Right lobe of liver (tissue), 6 donors: ENCODE measurements around the gene KLF4. TPM values are rescaled to one million over a fixed set of nuclear protein-coding genes. Genes with fewer than 3 reads are reported as not detected.

Experiments used
- ATAC-seq, 4 donors: fragments of 200-7000 bp; cut with Tn5 transposase; one replicate each; pipeline ENCODE4 v1.9.1; 2020; ENCODE audit warnings: mild to moderate bottlenecking in 4 of 4, moderate library complexity in 4 of 4
- DNase-seq, 3 donors: peaks; one replicate each; pipeline ENCODE4 v3.0.0-alpha.2; 2020
- H3K27ac ChIP-seq, 3 donors: fragments of 200-600 bp; one replicate each; pipeline ENCODE4 v1.8.0; 2022
- H3K27me3 ChIP-seq, 2 donors: fragments of 200-600 bp; one replicate each; pipeline ENCODE4 v1.8.0; 2022
- H3K36me3 ChIP-seq, 4 donors: fragments of 200-600 bp; sonication (generic) in 1 of 4; one replicate each; pipeline versions ENCODE4 v1.5.1 to v1.8.0; 2017 to 2022; ENCODE audit warnings: control low read depth in 1 of 4
- H3K4me1 ChIP-seq, 4 donors: fragments of 200-600 bp; sonication (generic) in 1 of 4; one replicate each; pipeline versions ENCODE4 v1.5.1 to v1.8.0; 2017 to 2022; ENCODE audit warnings: control low read depth in 1 of 4
- H3K4me3 ChIP-seq, 3 donors: fragments of 200-600 bp; one replicate each; pipeline ENCODE4 v1.8.0; 2022
- H3K9me3 ChIP-seq, 4 donors: fragments of 200-600 bp; sonication (generic) in 1 of 4; one replicate each; pipeline versions ENCODE4 v1.5.1 to v1.8.0; 2017 to 2022; ENCODE audit warnings: control low read depth in 1 of 4
- CTCF ChIP-seq, 4 donors: fragments of 200-600 bp in 3 of 4; fragments of 450-650 bp in 1 of 4; IDR thresholded peaks; one replicate each; pipeline versions ENCODE4 v1.5.1 to v1.8.0; 2016 to 2022; ENCODE audit warnings: antibody characterized with exemption in 4 of 4, mild to moderate bottlenecking in 2 of 4
- POLR2A ChIP-seq: fragments of 450-650 bp; IDR thresholded peaks from one replicate; pipeline ENCODE4 v1.6.1; 2017; ENCODE audit warnings: antibody characterized with exemption, mild to moderate bottlenecking
- WGBS: methylation state at CpG from one replicate; pipeline ENCODE4 v1.1.6; 2018; ENCODE audit warnings: low coverage, low lambda C conversion rate; ENCODE audit not compliant: insufficient coverage; ENCODE audit errors: missing lambda C conversion rate; 5-methylcytosine and 5-hydroxymethylcytosine counted together
- intact Hi-C, 2 donors: fragments of 100-400 bp; cut with DNase I; formaldehyde crosslinking; loops; one replicate each; pipeline versions ENCODE4 v1.11.2 to v1.14.1; 2022
- total RNA-seq, 6 experiments: library from RNA; depleted of rRNA in 2 of 6; stranded (reverse); fragments of >200 nt in 2 of 6; fragmentation: NEBNext Ultra II Directional in 3 of 6; extraction: Animal tissue kit (Norgen Biotek cat#: 25700) in 3 of 6; gene quantifications; one replicate each; pipeline versions ENCODE4 v1.1.0 to v1.2.4, GENCODE V29; 2016 to 2023
- donor health status: DM: no; HTN: yes; CAD: no.
- donor health status: DM: no; HTN: no; CAD: no.
- donor health status: DM: no; HTN: no; CAD: no.
- donor health status: DM: no; HTN: yes; CAD: no.
- donor health status: DM: no; HTN: yes; CAD: no.

Gene KLF4
- total RNA-seq, 6 experiments from 2014 or later = 1.5 to 12.4 (median 5.9) TPM

- intact Hi-C loops = loop anchor here (10.0 kb wide), 1 partner anchor 794 kb away; no protein-coding TSS in a partner anchor
- no peak for TF ChIP-seq POLR2A
- TF ChIP-seq CTCF (IDR thresholded peaks at IDR 0.05) = no peak
- DNase-seq (no peak), ATAC-seq (peak in 3 of 4 donors; percentile 18 to 61 (median 36))
- 39% methylated on average over 10 of the region's 12 CpGs for whole genome bisulfite sequencing
- H3K4me3 ChIP-seq = no peak overlapping the region
- no peaks in the 10 kb centered on the region for H3K9me3 ChIP-seq
- no peaks in the 10 kb centered on the region for H3K4me1 ChIP-seq
- H3K27ac ChIP-seq = no peak overlapping the region
- no peaks in the 10 kb centered on the region for H3K27me3 ChIP-seq
- no peaks in the 10 kb centered on the region for H3K36me3 ChIP-seq
These were observed 9.2 kb downstream of the KLF4 start for GRCh38 chr9:107480386-107480789.

GRCh38 chr9:107478805-107479204 is 10.8 kb downstream of the KLF4 start:
- ATAC-seq = peak in 1 of 4 donors; percentile 18
- H3K9me3 ChIP-seq = no peaks in the 10 kb centered on the region
- 86% methylated on average over 4 of the region's 4 CpGs for whole genome bisulfite sequencing
- H3K27ac ChIP-seq = no peak overlapping the region
- intact Hi-C loops = loop anchor here in 1 of 2 donors (10.0 kb wide), 1 partner anchor 1076 kb away; no protein-coding TSS in a partner anchor
- no peaks in the 10 kb centered on the region for H3K36me3 ChIP-seq
- no peaks in the 10 kb centered on the region for H3K4me1 ChIP-seq
- TF ChIP-seq CTCF (IDR thresholded peaks at IDR 0.05) (no peak), POLR2A (no peak)
- no peaks in the 10 kb centered on the region for H3K27me3 ChIP-seq
- no peak overlapping the region for H3K4me3 ChIP-seq
- DNase-seq = no peak

GRCh38 chr9:107474124-107474523 is 15.4 kb downstream of the KLF4 start:
- TF ChIP-seq CTCF (IDR thresholded peaks at IDR 0.05) (no peak), POLR2A (no peak)
- no peaks in the 10 kb centered on the region for H3K9me3 ChIP-seq
- H3K36me3 ChIP-seq = no peaks in the 10 kb centered on the region
- DNase-seq = no peak
- ATAC-seq = peak in 1 of 4 donors; percentile 52
- no peaks in the 10 kb centered on the region for H3K27me3 ChIP-seq
- WGBS = 82% methylated on average over 6 of the region's 6 CpGs
- no peaks in the 10 kb centered on the region for H3K4me1 ChIP-seq
- no peak overlapping the region for H3K27ac ChIP-seq
- H3K4me3 ChIP-seq = no peak overlapping the region
- intact Hi-C loops = loop anchor here in 1 of 2 donors (10.0 kb wide), 1 partner anchor 1081 kb away; no protein-coding TSS in a partner anchor

GRCh38 chr9:107472581-107473340 is 16.8 kb downstream of the KLF4 start:
- 47% methylated on average over 9 of the region's 9 CpGs for WGBS
- DNase-seq (no peak), ATAC-seq (no peak)
- Histone ChIP-seq H3K27me3 (no peaks in the 10 kb centered on the region), H3K36me3 (no peaks in the 10 kb centered on the region), H3K9me3 (no peaks in the 10 kb centered on the region), H3K4me1 (no peaks in the 10 kb centered on the region), H3K27ac (no peak overlapping the region), H3K4me3 (no peak overlapping the region)
- TF ChIP-seq POLR2A = no peak
- TF ChIP-seq CTCF (IDR thresholded peaks at IDR 0.05) = no peak
- intact Hi-C loops = loop anchor here in 1 of 2 donors (10.0 kb wide), 1 partner anchor 1082 kb away; no protein-coding TSS in a partner anchor
